ENCODE measurements around the gene CACNG4. TPM values are rescaled to one million over a fixed set of nuclear protein-coding genes. Genes with fewer than 3 reads are reported as not detected.

Gene CACNG4
- total RNA-seq, 4 donors from 2014 or later: not detected

- ATAC-seq (no peak), DNase-seq (no peak)
- H3K4me1 ChIP-seq: peaks cover 0 to 13% of the 10 kb centered on the region in 2 donors
- H3K4me3 ChIP-seq: no peak overlapping the region
- in situ Hi-C loops (cut with MboI; ENCODE audit: low sequenced_read_pairs in 4 of 4): no loop called here
- intact Hi-C loops (cut with DNase I; ENCODE audit: low total_unique reads): no loop called here
- TF ChIP-seq, protein P1, sequence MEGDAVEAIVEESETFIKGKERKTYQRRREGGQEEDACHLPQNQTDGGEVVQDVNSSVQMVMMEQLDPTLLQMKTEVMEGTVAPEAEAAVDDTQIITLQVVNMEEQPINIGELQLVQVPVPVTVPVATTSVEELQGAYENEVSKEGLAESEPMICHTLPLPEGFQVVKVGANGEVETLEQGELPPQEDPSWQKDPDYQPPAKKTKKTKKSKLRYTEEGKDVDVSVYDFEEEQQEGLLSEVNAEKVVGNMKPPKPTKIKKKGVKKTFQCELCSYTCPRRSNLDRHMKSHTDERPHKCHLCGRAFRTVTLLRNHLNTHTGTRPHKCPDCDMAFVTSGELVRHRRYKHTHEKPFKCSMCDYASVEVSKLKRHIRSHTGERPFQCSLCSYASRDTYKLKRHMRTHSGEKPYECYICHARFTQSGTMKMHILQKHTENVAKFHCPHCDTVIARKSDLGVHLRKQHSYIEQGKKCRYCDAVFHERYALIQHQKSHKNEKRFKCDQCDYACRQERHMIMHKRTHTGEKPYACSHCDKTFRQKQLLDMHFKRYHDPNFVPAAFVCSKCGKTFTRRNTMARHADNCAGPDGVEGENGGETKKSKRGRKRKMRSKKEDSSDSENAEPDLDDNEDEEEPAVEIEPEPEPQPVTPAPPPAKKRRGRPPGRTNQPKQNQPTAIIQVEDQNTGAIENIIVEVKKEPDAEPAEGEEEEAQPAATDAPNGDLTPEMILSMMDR (IDR thresholded peaks at IDR 0.05 in 4 of 5, conservative IDR thresholded peaks at IDR 0.05 in 1 of 5): no peak
- no peak for TF ChIP-seq POLR2A (IDR thresholded peaks at IDR 0.05)
- no peak overlapping the region for H3K27ac ChIP-seq
- no peaks in the 10 kb centered on the region for H3K36me3 ChIP-seq
- H3K9me3 ChIP-seq: no peaks in the 10 kb centered on the region
- H3K27me3 ChIP-seq: no peaks in the 10 kb centered on the region
These were observed 55.8 kb downstream of the CACNG4 start for GRCh38 chr17:67020293-67020766.

GRCh38 chr17:67021196-67021595 is 56.7 kb downstream of the CACNG4 start:
- H3K27ac ChIP-seq: peak overlapping the region in 3 of 4 donors; percentile 60 to 81 (median 64)
- in situ Hi-C loops (cut with MboI; ENCODE audit: low sequenced_read_pairs in 4 of 4) (no loop called here), intact Hi-C loops (cut with DNase I; ENCODE audit: low total_unique reads) (no loop called here)
- no peak for TF ChIP-seq POLR2A (IDR thresholded peaks at IDR 0.05)
- TF ChIP-seq, protein P1 (IDR thresholded peaks at IDR 0.05 in 4 of 5, conservative IDR thresholded peaks at IDR 0.05 in 1 of 5): no peak
- DNase-seq (no peak), ATAC-seq (no peak)
- no peak overlapping the region for H3K4me3 ChIP-seq
- H3K27me3 ChIP-seq: no peaks in the 10 kb centered on the region
- peaks cover 0 to 13% of the 10 kb centered on the region in 2 donors for H3K4me1 ChIP-seq
- no peaks in the 10 kb centered on the region for H3K9me3 ChIP-seq
- no peaks in the 10 kb centered on the region for H3K36me3 ChIP-seq

- Histone ChIP-seq H3K9me3 (no peaks in the 10 kb centered on the region), H3K27ac (peak overlapping the region; percentile 51 to 81 (median 62)), H3K27me3 (no peaks in the 10 kb centered on the region), H3K4me3 (no peak overlapping the region), H3K36me3 (no peaks in the 10 kb centered on the region), H3K4me1 (peaks cover 0 to 13% of the 10 kb centered on the region in 2 donors)
- intact Hi-C loops (cut with DNase I; ENCODE audit: low total_unique reads): loop anchor here (1.0 kb wide), 1 partner anchor 21 kb away; no protein-coding TSS in a partner anchor
- in situ Hi-C loops (cut with MboI; ENCODE audit: low sequenced_read_pairs in 4 of 4): no loop called here
- no peak for TF ChIP-seq POLR2A (IDR thresholded peaks at IDR 0.05)
- TF ChIP-seq, protein P1 (IDR thresholded peaks at IDR 0.05 in 4 of 5, conservative IDR thresholded peaks at IDR 0.05 in 1 of 5): no peak
- DNase-seq: peak in 1 of 2 donors; percentile 61
- ATAC-seq: peak; percentile 76 to 81
These were observed 57.4 kb downstream of the CACNG4 start for GRCh38 chr17:67021743-67022450.

DNA sequence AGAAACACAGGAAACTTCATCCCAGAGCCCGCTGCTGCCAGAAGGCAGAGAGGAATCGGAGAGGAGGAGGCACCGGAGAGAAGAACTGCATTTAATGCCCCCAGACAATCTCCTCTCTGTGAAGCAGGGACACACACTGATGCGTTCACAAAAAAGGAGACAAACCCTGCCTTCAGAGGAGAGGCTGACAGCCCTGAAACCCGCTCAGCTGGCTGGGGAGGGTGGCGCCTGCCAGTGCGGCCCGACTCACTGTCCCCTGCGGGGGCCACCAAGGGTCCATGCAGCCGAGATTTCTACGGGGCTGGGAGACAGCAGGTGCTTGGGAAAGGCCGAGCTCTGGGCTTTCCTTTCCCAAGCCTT is 57.9 kb downstream of the CACNG4 start:
- in situ Hi-C loops (cut with MboI; ENCODE audit: low sequenced_read_pairs in 4 of 4) (no loop called here), intact Hi-C loops (cut with DNase I; ENCODE audit: low total_unique reads) (loop anchor here (1.0 kb wide), 1 partner anchor 21 kb away; no protein-coding TSS in a partner anchor)
- Histone ChIP-seq H3K4me3 (no peak overlapping the region), H3K36me3 (no peaks in the 10 kb centered on the region), H3K9me3 (no peaks in the 10 kb centered on the region), H3K27ac (peak overlapping the region; percentile 51 to 81 (median 62)), H3K4me1 (peaks cover 0 to 13% of the 10 kb centered on the region in 2 donors), H3K27me3 (no peaks in the 10 kb centered on the region)
- no peak for ATAC-seq
- TF ChIP-seq POLR2A (IDR thresholded peaks at IDR 0.05): no peak
- TF ChIP-seq, protein P1 (IDR thresholded peaks at IDR 0.05 in 4 of 5, conservative IDR thresholded peaks at IDR 0.05 in 1 of 5): no peak
- no peak for DNase-seq
